GM23338 (cell line): ENCODE data around the gene TMEM270. TPM values are rescaled to one million over a fixed set of nuclear protein-coding genes. Genes with fewer than 3 reads are reported as not detected.

Experiments used
- ATAC-seq: fragments of 200-7000 bp; cut with Tn5 transposase; 3 replicates; pipeline ENCODE4 v1.9.1; 2020
- DNase-seq: peaks from one replicate; pipeline ENCODE4 v3.0.0-alpha.2; 2015; ENCODE audit warnings: low spot score
- H2AFZ ChIP-seq: fragments of 200-600 bp; sonication (generic); 2 replicates; pipeline ENCODE4 v1.8.0; 2016; ENCODE audit warnings: antibody characterized with exemption, mild to moderate bottlenecking, moderate library complexity
- H3F3A ChIP-seq: fragments of 200-600 bp; sonication (generic); replicated peaks from 2 replicates; pipeline ENCODE4 v1.8.0; 2017; ENCODE audit warnings: antibody characterized with exemption, mixed run types, low read depth
- H3K27ac ChIP-seq: fragments of 200-600 bp; sonication (generic); 2 replicates; pipeline ENCODE4 v1.6.1; 2016; ENCODE audit warnings: low read depth
- H3K27me3 ChIP-seq: fragments of 200-600 bp; sonication (generic); 2 replicates; pipeline ENCODE4 v1.8.0; 2016; ENCODE audit warnings: mild to moderate bottlenecking, mixed run types, moderate library complexity; ENCODE audit not compliant: insufficient read depth
- H3K36me3 ChIP-seq: fragments of 200-600 bp; sonication (generic); 2 replicates; pipeline ENCODE4 v1.8.0; 2016; ENCODE audit warnings: mild to moderate bottlenecking; ENCODE audit not compliant: insufficient read depth
- H3K4me1 ChIP-seq: fragments of 200-600 bp; sonication (generic); 2 replicates; pipeline ENCODE4 v1.8.0; 2016; ENCODE audit warnings: mild to moderate bottlenecking, moderate library complexity; ENCODE audit not compliant: insufficient read depth
- H3K4me2 ChIP-seq: fragments of 200-600 bp; sonication (generic); 2 replicates; pipeline ENCODE4 v1.7.1; 2017; ENCODE audit warnings: mixed run types
- H3K4me3 ChIP-seq: fragments of 200-600 bp; sonication (generic); 2 replicates; pipeline ENCODE4 v1.6.1; 2016; ENCODE audit warnings: mixed run types
- H3K79me2 ChIP-seq: fragments of 200-600 bp; sonication (generic); replicated peaks from 2 replicates; pipeline ENCODE4 v1.8.0; 2017; ENCODE audit warnings: mild to moderate bottlenecking; ENCODE audit not compliant: insufficient read depth
- H3K9me2 ChIP-seq: fragments of 200-600 bp; sonication (generic); 2 replicates; pipeline ENCODE4 v1.8.0; 2017; ENCODE audit not compliant: insufficient read depth
- H4K20me1 ChIP-seq: fragments of 200-600 bp; sonication (generic); replicated peaks from 2 replicates; pipeline ENCODE4 v1.8.0; 2017; ENCODE audit warnings: mild to moderate bottlenecking; ENCODE audit not compliant: insufficient read depth
- H3K27ac Mint-ChIP-seq: 2 replicates; pipeline ENCODE4 v1.8.0; 2020; ENCODE audit warnings: inconsistent platforms, mild to moderate bottlenecking, moderate library complexity, mixed read lengths
- H3K27me3 Mint-ChIP-seq: 3 replicates; pipeline ENCODE4 v1.8.0; 2022; ENCODE audit warnings: low read depth, mild to moderate bottlenecking, moderate library complexity, mixed read lengths, inconsistent platforms; ENCODE audit not compliant: insufficient read depth, poor library complexity
- H3K36me3 Mint-ChIP-seq: 3 replicates; pipeline ENCODE4 v1.8.0; 2021; ENCODE audit warnings: low read depth, mild to moderate bottlenecking, inconsistent platforms, moderate library complexity, mixed read lengths
- H3K4me1 Mint-ChIP-seq: 3 replicates; pipeline ENCODE4 v1.8.0; 2020; ENCODE audit warnings: mild to moderate bottlenecking, inconsistent platforms, mixed read lengths
- H3K4me3 Mint-ChIP-seq: 3 replicates; pipeline ENCODE4 v1.8.0; 2021; ENCODE audit warnings: moderate library complexity, mild to moderate bottlenecking, inconsistent platforms, mixed read lengths
- H3K9me3 Mint-ChIP-seq: 3 replicates; pipeline ENCODE4 v1.8.0; 2020; ENCODE audit warnings: moderate library complexity, mild to moderate bottlenecking, inconsistent platforms, mixed read lengths
- JUNB ChIP-seq: IDR thresholded peaks from one replicate; pipeline ENCODE4 v1.6.1; 2016; ENCODE audit warnings: antibody characterized with exemption; ENCODE audit not compliant: unreplicated experiment
- NANOG ChIP-seq: IDR thresholded peaks from 2 replicates; pipeline ENCODE4 v1.6.1; 2016; ENCODE audit warnings: antibody characterized with exemption, borderline replicate concordance
- POLR2AphosphoS5 ChIP-seq: IDR thresholded peaks from 2 replicates; pipeline ENCODE4 v1.6.1; 2016; ENCODE audit warnings: antibody characterized with exemption, low read depth
- ZNF114 ChIP-seq: fragments of 250-450 bp; sonication (Bioruptor Pico); IDR thresholded peaks from 2 replicates; pipeline ENCODE4 v1.5.0; 2020; ENCODE audit warnings: mild to moderate bottlenecking, moderate library complexity
- ZNF331 ChIP-seq: fragments of 250-450 bp; sonication (Bioruptor Pico); IDR thresholded peaks from 2 replicates; pipeline ENCODE4 v1.5.0; 2020; ENCODE audit warnings: low read depth, mild to moderate bottlenecking, moderate library complexity
- polyA plus RNA-seq: library from polyadenylated mRNA; unstranded; fragments of >200 nt; fragmentation: Nextera tagmentation; extraction: Ambion mirVana; gene quantifications from 2 replicates; pipeline ENCODE4 v1.2.1, GENCODE V29; 2016
- total RNA-seq: library from RNA; depleted of rRNA; stranded (reverse); fragments of >200 nt; shearing (Covaris generic); gene quantifications from 2 replicates; pipeline ENCODE4 v1.2.3, GENCODE V29; 2014
- TF ChIP-seq, protein P1 (sequence below): IDR thresholded peaks from one replicate; pipeline ENCODE4 v1.6.1; 2018; ENCODE audit warnings: antibody characterized with exemption; ENCODE audit not compliant: unreplicated experiment
- TF ChIP-seq, protein P2 (sequence below), 2 experiments: fragments of 200-600 bp in 1 of 2; sonication (generic) in 1 of 2; conservative IDR thresholded peaks; 2 replicates each; pipeline versions ENCODE4 v1.5.1 to v1.6.1; 2016 to 2017; ENCODE audit warnings: antibody characterized with exemption in 2 of 2, low read depth in 2 of 2, mild to moderate bottlenecking in 2 of 2, moderate library complexity in 1 of 2
- TF ChIP-seq, protein P3 (sequence below): IDR thresholded peaks from 2 replicates; pipeline ENCODE4 v1.6.1; 2016; ENCODE audit warnings: antibody characterized with exemption
- TF ChIP-seq, protein P4 (sequence below): fragments of 250-450 bp; sonication (Bioruptor Pico); IDR thresholded peaks from 2 replicates; pipeline ENCODE4 v1.5.0; 2020; ENCODE audit warnings: mild to moderate bottlenecking, moderate library complexity

TMEM270 gene
- total and polyA plus RNA-seq, 2 experiments from 2014 or later: not detected

DNA sequence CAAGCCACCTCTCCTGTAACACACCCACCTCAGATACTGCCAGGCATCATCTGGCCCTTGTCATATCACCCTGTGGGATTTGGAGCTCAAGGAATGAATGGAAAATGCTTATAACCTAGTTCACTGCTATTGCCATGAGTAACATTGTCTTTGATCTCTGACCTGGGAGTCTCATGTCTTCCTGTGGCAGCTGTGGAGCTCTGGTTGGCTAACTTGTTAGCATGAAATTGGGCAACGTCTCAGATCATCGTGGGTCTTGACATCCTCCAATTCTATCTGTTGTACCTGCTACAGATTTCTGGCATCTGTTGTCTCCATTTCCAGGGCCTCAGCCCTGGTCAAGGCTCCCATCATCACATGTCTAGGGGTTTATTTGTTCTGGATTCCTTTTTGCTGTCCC, 2.2 kb upstream of the TMEM270 start (continued):
- TF ChIP-seq, protein P1, sequence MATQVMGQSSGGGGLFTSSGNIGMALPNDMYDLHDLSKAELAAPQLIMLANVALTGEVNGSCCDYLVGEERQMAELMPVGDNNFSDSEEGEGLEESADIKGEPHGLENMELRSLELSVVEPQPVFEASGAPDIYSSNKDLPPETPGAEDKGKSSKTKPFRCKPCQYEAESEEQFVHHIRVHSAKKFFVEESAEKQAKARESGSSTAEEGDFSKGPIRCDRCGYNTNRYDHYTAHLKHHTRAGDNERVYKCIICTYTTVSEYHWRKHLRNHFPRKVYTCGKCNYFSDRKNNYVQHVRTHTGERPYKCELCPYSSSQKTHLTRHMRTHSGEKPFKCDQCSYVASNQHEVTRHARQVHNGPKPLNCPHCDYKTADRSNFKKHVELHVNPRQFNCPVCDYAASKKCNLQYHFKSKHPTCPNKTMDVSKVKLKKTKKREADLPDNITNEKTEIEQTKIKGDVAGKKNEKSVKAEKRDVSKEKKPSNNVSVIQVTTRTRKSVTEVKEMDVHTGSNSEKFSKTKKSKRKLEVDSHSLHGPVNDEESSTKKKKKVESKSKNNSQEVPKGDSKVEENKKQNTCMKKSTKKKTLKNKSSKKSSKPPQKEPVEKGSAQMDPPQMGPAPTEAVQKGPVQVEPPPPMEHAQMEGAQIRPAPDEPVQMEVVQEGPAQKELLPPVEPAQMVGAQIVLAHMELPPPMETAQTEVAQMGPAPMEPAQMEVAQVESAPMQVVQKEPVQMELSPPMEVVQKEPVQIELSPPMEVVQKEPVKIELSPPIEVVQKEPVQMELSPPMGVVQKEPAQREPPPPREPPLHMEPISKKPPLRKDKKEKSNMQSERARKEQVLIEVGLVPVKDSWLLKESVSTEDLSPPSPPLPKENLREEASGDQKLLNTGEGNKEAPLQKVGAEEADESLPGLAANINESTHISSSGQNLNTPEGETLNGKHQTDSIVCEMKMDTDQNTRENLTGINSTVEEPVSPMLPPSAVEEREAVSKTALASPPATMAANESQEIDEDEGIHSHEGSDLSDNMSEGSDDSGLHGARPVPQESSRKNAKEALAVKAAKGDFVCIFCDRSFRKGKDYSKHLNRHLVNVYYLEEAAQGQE: no peak
- TF ChIP-seq ZNF331 (CRISPR knock-in tag): no peak
- TF ChIP-seq NANOG: no peak

DNA sequence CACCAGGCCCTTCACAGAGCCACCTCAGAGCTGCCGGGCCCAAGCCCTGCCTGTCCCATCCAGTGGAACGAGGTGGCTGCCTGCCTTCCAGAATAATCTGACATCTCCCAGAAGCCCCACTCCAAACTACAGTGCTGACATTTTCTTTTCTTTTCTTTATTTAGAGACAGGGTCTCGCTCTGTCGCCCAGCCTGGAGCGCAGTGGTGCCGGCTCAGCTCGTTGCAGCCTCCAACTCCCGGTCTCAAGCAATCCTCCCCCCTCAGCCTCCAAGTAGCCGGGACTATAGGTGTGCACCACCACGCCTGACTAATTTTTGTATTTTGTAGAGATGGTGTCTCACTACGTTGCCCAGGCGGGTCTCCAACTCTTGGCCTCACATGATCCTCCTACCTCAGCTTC, 346 bp downstream of the TMEM270 start:
- no peak for DNase-seq
- peaks cover 3% of the 10 kb centered on the region for H3K9me3 Mint-ChIP-seq
- H3K4me2 ChIP-seq: no peak overlapping the region
- TF ChIP-seq ZNF114 (CRISPR knock-in tag) (no peak), POLR2AphosphoS5 (no peak), JUNB (no peak), ZNF331 (CRISPR knock-in tag) (no peak)
- TF ChIP-seq, protein P2, sequence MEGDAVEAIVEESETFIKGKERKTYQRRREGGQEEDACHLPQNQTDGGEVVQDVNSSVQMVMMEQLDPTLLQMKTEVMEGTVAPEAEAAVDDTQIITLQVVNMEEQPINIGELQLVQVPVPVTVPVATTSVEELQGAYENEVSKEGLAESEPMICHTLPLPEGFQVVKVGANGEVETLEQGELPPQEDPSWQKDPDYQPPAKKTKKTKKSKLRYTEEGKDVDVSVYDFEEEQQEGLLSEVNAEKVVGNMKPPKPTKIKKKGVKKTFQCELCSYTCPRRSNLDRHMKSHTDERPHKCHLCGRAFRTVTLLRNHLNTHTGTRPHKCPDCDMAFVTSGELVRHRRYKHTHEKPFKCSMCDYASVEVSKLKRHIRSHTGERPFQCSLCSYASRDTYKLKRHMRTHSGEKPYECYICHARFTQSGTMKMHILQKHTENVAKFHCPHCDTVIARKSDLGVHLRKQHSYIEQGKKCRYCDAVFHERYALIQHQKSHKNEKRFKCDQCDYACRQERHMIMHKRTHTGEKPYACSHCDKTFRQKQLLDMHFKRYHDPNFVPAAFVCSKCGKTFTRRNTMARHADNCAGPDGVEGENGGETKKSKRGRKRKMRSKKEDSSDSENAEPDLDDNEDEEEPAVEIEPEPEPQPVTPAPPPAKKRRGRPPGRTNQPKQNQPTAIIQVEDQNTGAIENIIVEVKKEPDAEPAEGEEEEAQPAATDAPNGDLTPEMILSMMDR (conservative IDR thresholded peaks at IDR 0.05; ENCODE audit: low read depth in 2 of 2): no peak
- TF ChIP-seq, protein P3, sequence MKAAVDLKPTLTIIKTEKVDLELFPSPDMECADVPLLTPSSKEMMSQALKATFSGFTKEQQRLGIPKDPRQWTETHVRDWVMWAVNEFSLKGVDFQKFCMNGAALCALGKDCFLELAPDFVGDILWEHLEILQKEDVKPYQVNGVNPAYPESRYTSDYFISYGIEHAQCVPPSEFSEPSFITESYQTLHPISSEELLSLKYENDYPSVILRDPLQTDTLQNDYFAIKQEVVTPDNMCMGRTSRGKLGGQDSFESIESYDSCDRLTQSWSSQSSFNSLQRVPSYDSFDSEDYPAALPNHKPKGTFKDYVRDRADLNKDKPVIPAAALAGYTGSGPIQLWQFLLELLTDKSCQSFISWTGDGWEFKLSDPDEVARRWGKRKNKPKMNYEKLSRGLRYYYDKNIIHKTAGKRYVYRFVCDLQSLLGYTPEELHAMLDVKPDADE: no peak
- TF ChIP-seq, protein P1: no peak
- TF ChIP-seq, protein P4, sequence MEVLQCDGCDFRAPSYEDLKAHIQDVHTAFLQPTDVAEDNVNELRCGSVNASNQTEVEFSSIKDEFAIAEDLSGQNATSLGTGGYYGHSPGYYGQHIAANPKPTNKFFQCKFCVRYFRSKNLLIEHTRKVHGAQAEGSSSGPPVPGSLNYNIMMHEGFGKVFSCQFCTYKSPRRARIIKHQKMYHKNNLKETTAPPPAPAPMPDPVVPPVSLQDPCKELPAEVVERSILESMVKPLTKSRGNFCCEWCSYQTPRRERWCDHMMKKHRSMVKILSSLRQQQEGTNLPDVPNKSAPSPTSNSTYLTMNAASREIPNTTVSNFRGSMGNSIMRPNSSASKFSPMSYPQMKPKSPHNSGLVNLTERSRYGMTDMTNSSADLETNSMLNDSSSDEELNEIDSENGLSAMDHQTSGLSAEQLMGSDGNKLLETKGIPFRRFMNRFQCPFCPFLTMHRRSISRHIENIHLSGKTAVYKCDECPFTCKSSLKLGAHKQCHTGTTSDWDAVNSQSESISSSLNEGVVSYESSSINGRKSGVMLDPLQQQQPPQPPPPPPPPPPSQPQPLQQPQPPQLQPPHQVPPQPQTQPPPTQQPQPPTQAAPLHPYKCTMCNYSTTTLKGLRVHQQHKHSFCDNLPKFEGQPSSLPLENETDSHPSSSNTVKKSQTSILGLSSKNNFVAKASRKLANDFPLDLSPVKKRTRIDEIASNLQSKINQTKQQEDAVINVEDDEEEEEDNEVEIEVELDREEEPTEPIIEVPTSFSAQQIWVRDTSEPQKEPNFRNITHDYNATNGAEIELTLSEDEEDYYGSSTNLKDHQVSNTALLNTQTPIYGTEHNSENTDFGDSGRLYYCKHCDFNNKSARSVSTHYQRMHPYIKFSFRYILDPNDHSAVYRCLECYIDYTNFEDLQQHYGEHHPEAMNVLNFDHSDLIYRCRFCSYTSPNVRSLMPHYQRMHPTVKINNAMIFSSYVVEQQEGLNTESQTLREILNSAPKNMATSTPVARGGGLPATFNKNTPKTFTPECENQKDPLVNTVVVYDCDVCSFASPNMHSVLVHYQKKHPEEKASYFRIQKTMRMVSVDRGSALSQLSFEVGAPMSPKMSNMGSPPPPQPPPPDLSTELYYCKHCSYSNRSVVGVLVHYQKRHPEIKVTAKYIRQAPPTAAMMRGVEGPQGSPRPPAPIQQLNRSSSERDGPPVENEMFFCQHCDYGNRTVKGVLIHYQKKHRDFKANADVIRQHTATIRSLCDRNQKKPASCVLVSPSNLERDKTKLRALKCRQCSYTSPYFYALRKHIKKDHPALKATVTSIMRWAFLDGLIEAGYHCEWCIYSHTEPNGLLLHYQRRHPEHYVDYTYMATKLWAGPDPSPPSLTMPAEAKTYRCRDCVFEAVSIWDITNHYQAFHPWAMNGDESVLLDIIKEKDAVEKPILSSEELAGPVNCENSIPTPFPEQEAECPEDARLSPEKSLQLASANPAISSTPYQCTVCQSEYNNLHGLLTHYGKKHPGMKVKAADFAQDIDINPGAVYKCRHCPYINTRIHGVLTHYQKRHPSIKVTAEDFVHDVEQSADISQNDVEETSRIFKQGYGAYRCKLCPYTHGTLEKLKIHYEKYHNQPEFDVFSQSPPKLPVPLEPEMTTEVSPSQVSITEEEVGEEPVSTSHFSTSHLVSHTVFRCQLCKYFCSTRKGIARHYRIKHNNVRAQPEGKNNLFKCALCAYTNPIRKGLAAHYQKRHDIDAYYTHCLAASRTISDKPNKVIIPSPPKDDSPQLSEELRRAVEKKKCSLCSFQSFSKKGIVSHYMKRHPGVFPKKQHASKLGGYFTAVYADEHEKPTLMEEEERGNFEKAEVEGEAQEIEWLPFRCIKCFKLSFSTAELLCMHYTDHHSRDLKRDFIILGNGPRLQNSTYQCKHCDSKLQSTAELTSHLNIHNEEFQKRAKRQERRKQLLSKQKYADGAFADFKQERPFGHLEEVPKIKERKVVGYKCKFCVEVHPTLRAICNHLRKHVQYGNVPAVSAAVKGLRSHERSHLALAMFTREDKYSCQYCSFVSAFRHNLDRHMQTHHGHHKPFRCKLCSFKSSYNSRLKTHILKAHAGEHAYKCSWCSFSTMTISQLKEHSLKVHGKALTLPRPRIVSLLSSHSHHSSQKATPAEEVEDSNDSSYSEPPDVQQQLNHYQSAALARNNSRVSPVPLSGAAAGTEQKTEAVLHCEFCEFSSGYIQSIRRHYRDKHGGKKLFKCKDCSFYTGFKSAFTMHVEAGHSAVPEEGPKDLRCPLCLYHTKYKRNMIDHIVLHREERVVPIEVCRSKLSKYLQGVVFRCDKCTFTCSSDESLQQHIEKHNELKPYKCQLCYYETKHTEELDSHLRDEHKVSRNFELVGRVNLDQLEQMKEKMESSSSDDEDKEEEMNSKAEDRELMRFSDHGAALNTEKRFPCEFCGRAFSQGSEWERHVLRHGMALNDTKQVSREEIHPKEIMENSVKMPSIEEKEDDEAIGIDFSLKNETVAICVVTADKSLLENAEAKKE (CRISPR knock-in tag): no peak

More for the DNA sequence above, 346 bp downstream of the TMEM270 start:
- Histone ChIP-seq H3F3A (no peaks in the 10 kb centered on the region), H3K4me1 (no peaks in the 10 kb centered on the region), H4K20me1 (no peaks in the 10 kb centered on the region), H3K79me2 (no peaks in the 10 kb centered on the region), H3K27me3 (no peaks in the 10 kb centered on the region), H3K36me3 (no peaks in the 10 kb centered on the region), H3K27ac (no peak overlapping the region), H2AFZ (no peak overlapping the region), H3K4me3 (no peak overlapping the region), H3K9me2 (no peaks in the 10 kb centered on the region)
- Mint-ChIP-seq H3K36me3 (no peaks in the 10 kb centered on the region), H3K27ac (no peak overlapping the region), H3K4me1 (no peaks in the 10 kb centered on the region; the same call in 2 of the 3 replicates), H3K27me3 (peaks cover 13% of the 10 kb centered on the region), H3K4me3 (no peak overlapping the region)
- no peak for ATAC-seq
